Upper lobe of left lung (tissue), 6 donors: ENCODE data around the gene KCNIP4. TPM values are rescaled to one million over a fixed set of nuclear protein-coding genes. Genes with fewer than 3 reads are reported as not detected.

Experiments
- ATAC-seq, 2 donors: fragments of 200-7000 bp; cut with Tn5 transposase; one replicate each; pipeline ENCODE4 v1.9.1; 2022; ENCODE audit warnings: mild to moderate bottlenecking in 2 of 2, moderate library complexity in 2 of 2; ENCODE audit not compliant: low FRiP score in 2 of 2
- DNase-seq, 2 donors: peaks; one replicate each; pipeline ENCODE4 v3.0.0-alpha.2; 2019 to 2020
- H3K27ac ChIP-seq, 4 donors: fragments of 200-600 bp; sonication (generic); one replicate each; pipeline ENCODE4 v1.5.1; 2016 to 2019
- H3K27me3 ChIP-seq, 4 donors: fragments of 200-600 bp; sonication (generic); one replicate each; pipeline ENCODE4 v1.5.1; 2017 to 2019
- H3K36me3 ChIP-seq, 4 donors: fragments of 200-600 bp; sonication (generic); one replicate each; pipeline ENCODE4 v1.5.1; 2016 to 2019
- H3K4me1 ChIP-seq, 4 donors: fragments of 200-600 bp; sonication (generic); one replicate each; pipeline ENCODE4 v1.5.1; 2018 to 2019
- H3K4me3 ChIP-seq, 4 donors: fragments of 200-600 bp; sonication (generic); one replicate each; pipeline ENCODE4 v1.5.1; 2017 to 2019; ENCODE audit warnings: mild to moderate bottlenecking in 2 of 4, moderate library complexity in 1 of 4
- H3K9me3 ChIP-seq, 4 donors: fragments of 200-600 bp; sonication (generic); one replicate each; pipeline ENCODE4 v1.5.1; 2018 to 2019
- EP300 ChIP-seq, 4 donors: sonication (generic); formaldehyde crosslinking; IDR thresholded peaks; one replicate each; pipeline ENCODE4 v1.5.1; 2017; ENCODE audit warnings: antibody characterized with exemption in 4 of 4, control low read depth in 2 of 4
- POLR2A ChIP-seq, 4 donors: fragments of 450-650 bp; IDR thresholded peaks; one replicate each; pipeline ENCODE4 v1.5.1; 2016 to 2017; ENCODE audit warnings: antibody characterized with exemption in 4 of 4, mild to moderate bottlenecking in 2 of 4
- POLR2AphosphoS5 ChIP-seq, 2 donors: sonication (generic); formaldehyde crosslinking; IDR thresholded peaks; one replicate each; pipeline ENCODE4 v1.5.1; 2017; ENCODE audit warnings: antibody characterized with exemption in 2 of 2
- WGBS, 2 donors: methylation state at CpG; one replicate each; pipeline ENCODE4 v1.1.5; 2017 to 2018; 5-methylcytosine and 5-hydroxymethylcytosine counted together
- total RNA-seq, 6 donors: library from RNA; depleted of rRNA in 4 of 6; stranded (reverse); fragments of >200 nt in 4 of 6; gene quantifications; one replicate each; pipeline versions ENCODE4 v1.1.0 to v1.2.1, GENCODE V29; 2016 to 2021
- TF ChIP-seq, protein P1 (sequence below), 6 experiments: fragments of 450-650 bp in 4 of 6; fragments of 200-600 bp in 2 of 6; sonication (generic) in 2 of 6; IDR thresholded peaks; one replicate each; pipeline ENCODE4 v1.5.1; 2016 to 2019; ENCODE audit warnings: antibody characterized with exemption in 6 of 6
- donor health status: DM: no; HTN: no; CAD: no; lungs with moderate emphysema.
- donor health status: DM: no; HTN: yes; CAD: no; lungs with severe emphysema.

Gene KCNIP4
- total RNA-seq, 6 donors from 2014 or later, result 0.20 TPM; not detected in 5

DNA sequence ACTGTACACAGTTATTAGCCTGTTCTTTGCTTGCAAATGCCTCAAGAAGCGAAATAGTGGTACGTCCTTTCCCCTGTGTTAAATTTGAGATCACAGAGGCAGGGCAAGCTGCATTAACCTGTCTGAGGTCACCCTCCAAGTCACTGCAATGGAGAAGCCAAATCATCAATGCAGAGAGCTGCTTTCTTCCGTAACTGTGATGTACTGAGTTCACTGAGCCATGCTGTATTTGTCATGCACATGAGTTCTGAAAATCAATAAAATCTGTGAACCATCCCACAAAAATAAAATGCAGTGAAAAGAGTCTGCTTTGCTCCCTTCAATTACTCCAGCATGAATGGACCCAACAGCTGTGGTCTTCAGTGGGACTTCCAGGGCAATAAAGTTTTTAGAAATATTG is 393.5 kb downstream of the KCNIP4 start:
- WGBS, 2 donors, result 61 to 85% methylated on average over 3 of the region's 3 CpGs
- Histone ChIP-seq H3K27me3 (no peaks in the 10 kb centered on the region), H3K4me3 (no peak overlapping the region), H3K27ac (no peak overlapping the region), H3K36me3 (no peaks in the 10 kb centered on the region), H3K4me1 (no peaks in the 10 kb centered on the region), H3K9me3 (no peaks in the 10 kb centered on the region)
- no peak for DNase-seq
- no peak for ATAC-seq
- no peak for TF ChIP-seq POLR2AphosphoS5 (IDR thresholded peaks at IDR 0.05)
- no peak for TF ChIP-seq EP300 (IDR thresholded peaks at IDR 0.05)
- TF ChIP-seq, protein P1, sequence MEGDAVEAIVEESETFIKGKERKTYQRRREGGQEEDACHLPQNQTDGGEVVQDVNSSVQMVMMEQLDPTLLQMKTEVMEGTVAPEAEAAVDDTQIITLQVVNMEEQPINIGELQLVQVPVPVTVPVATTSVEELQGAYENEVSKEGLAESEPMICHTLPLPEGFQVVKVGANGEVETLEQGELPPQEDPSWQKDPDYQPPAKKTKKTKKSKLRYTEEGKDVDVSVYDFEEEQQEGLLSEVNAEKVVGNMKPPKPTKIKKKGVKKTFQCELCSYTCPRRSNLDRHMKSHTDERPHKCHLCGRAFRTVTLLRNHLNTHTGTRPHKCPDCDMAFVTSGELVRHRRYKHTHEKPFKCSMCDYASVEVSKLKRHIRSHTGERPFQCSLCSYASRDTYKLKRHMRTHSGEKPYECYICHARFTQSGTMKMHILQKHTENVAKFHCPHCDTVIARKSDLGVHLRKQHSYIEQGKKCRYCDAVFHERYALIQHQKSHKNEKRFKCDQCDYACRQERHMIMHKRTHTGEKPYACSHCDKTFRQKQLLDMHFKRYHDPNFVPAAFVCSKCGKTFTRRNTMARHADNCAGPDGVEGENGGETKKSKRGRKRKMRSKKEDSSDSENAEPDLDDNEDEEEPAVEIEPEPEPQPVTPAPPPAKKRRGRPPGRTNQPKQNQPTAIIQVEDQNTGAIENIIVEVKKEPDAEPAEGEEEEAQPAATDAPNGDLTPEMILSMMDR (IDR thresholded peaks at IDR 0.05), result no peak
- TF ChIP-seq POLR2A (IDR thresholded peaks at IDR 0.05), result no peak

DNA sequence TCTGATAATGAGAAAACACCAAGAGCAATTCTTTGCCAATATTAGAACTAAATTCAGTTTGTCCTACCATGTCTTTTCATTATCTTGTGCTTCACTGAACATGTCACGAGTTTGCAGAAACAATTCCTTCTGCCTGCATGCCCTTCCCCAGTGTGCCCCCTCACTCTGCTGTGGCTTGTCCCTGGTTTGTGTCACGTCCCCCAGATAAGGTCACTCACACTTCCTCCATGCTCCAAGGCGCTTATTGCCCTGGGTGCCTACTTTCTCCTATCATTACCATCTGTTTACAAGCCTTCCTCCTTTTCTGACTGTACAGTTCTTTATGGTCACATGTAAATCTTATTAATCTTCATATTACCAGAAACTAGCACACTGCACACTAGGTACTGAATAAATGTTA is 394.1 kb downstream of the KCNIP4 start:
- TF ChIP-seq EP300 (IDR thresholded peaks at IDR 0.05) (no peak), POLR2A (IDR thresholded peaks at IDR 0.05) (no peak), POLR2AphosphoS5 (IDR thresholded peaks at IDR 0.05) (no peak)
- TF ChIP-seq, protein P1 (IDR thresholded peaks at IDR 0.05), result no peak
- WGBS, 2 donors, result 28 to 35% methylated on average over 3 of the region's 3 CpGs
- no peak overlapping the region for H3K4me3 ChIP-seq
- no peaks in the 10 kb centered on the region for H3K9me3 ChIP-seq
- no peak for DNase-seq
- no peak for ATAC-seq
- no peaks in the 10 kb centered on the region for H3K4me1 ChIP-seq
- no peak overlapping the region for H3K27ac ChIP-seq
- H3K27me3 ChIP-seq, result no peaks in the 10 kb centered on the region
- H3K36me3 ChIP-seq, result no peaks in the 10 kb centered on the region

DNA sequence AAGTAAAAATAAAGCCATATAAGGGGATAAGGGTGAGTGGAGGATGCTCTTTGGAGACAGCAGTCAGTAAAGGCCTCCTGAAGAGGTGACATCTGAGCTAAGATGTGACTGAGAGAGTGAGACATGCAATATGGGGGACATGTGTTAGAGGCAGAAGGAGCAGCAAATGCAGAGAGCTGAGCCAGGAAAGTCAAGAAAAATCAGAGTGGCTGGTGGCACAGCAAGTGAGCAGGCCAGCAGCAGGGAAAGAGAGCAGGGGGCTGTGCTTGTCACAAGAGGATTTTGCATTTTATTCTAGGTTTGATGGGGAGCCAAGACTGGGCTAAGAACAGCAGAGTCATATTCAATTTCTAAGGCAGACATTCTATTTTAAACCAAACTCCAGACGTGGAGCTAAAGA is 394.5 kb downstream of the KCNIP4 start:
- H3K27ac ChIP-seq, result no peak overlapping the region
- no peak for ATAC-seq
- no peak for DNase-seq
- WGBS, 2 donors, result 20 to 42% methylated on average over 1 of the region's 1 CpG
- no peaks in the 10 kb centered on the region for H3K9me3 ChIP-seq
- H3K36me3 ChIP-seq, result no peaks in the 10 kb centered on the region
- H3K4me1 ChIP-seq, result no peaks in the 10 kb centered on the region
- TF ChIP-seq EP300 (IDR thresholded peaks at IDR 0.05) (no peak), POLR2A (IDR thresholded peaks at IDR 0.05) (no peak), POLR2AphosphoS5 (IDR thresholded peaks at IDR 0.05) (no peak)
- TF ChIP-seq, protein P1 (IDR thresholded peaks at IDR 0.05), result no peak
- H3K27me3 ChIP-seq, result no peaks in the 10 kb centered on the region
- H3K4me3 ChIP-seq, result no peak overlapping the region

DNA sequence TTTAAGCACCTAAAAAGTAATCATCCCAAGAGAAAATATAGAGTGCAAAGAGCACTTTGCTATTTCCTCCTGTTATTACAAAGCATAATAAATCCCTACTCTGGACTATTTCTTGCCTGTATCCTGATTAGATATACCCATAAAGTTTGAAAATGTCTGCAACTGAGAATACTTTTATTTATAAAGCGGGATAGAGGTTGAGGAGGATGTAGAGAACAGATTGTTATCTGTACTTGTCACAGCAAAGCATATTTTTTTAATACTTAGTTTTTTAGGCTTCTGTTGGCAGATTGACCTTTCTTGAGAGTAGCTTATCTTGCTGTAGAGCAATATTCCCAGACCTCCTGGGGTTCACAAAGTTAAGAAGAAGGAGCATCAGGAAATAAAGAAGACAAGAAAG is 396.1 kb downstream of the KCNIP4 start:
- ATAC-seq, result no peak
- Histone ChIP-seq H3K9me3 (no peaks in the 10 kb centered on the region), H3K36me3 (no peaks in the 10 kb centered on the region), H3K4me3 (no peak overlapping the region), H3K27ac (no peak overlapping the region), H3K27me3 (no peaks in the 10 kb centered on the region), H3K4me1 (no peaks in the 10 kb centered on the region)
- 18 to 37% methylated on average over 1 of the region's 1 CpG for WGBS, 2 donors
- TF ChIP-seq POLR2AphosphoS5 (IDR thresholded peaks at IDR 0.05) (no peak), EP300 (IDR thresholded peaks at IDR 0.05) (no peak), POLR2A (IDR thresholded peaks at IDR 0.05) (no peak)
- TF ChIP-seq, protein P1 (IDR thresholded peaks at IDR 0.05), result no peak
- no peak for DNase-seq

DNA sequence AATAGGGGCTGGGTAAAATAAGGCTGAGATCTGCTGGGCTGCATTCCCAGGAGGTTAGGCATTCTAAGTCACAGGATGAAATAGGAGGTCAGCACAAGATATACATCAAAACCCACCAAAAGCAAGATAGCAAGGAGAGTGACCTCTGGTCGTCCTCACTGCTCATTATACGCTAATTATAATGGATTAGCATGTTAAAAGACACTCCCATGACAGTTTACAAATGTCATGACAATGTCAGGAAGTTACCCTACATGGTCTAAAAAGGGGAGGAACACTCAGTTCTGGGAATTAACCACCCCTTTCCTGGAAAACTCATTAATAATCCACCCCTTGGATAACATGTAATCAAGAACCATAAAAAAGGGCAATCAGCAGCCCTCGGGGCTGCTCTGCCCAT is 403.6 kb downstream of the KCNIP4 start:
- Histone ChIP-seq H3K4me3 (no peak overlapping the region), H3K27ac (no peak overlapping the region), H3K9me3 (peaks cover 0 to 3% (median 0%) of the 10 kb centered on the region in 4 donors), H3K36me3 (no peaks in the 10 kb centered on the region), H3K27me3 (no peaks in the 10 kb centered on the region), H3K4me1 (no peaks in the 10 kb centered on the region)
- ATAC-seq (no peak), DNase-seq (no peak)
- 66 to 69% methylated on average over 3 of the region's 3 CpGs for WGBS, 2 donors
- TF ChIP-seq EP300 (IDR thresholded peaks at IDR 0.05) (no peak), POLR2A (IDR thresholded peaks at IDR 0.05) (no peak), POLR2AphosphoS5 (IDR thresholded peaks at IDR 0.05) (no peak)
- TF ChIP-seq, protein P1 (IDR thresholded peaks at IDR 0.05), result no peak
